PC-3 (cell line): ENCODE results near the gene EHBP1. TPM values are rescaled to one million over a fixed set of nuclear protein-coding genes. Genes with fewer than 3 reads are reported as not detected.

Source experiments
- ATAC-seq: fragments of 200-7000 bp; cut with Tn5 transposase; 2 replicates; pipeline ENCODE4 v1.9.1; 2020; ENCODE audit warnings: mild to moderate bottlenecking, moderate library complexity
- BruUV-seq: library from RNA; stranded (reverse); fragments of 400-500 nt; replicated peaks from 2 replicates; lab custom pipeline; 2021; lab: Mats Ljungman, UMichigan
- CTCF ChIA-PET: fragments of 300-600 bp; sonication (Branson Sonifier 250); formaldehyde crosslinking; loops from one replicate; lab custom pipeline; 2022; ENCODE audit warnings: antibody characterized with exemption; lab: Charles Lee
- POLR2A ChIA-PET: fragments of 300-600 bp; sonication (Branson Sonifier 250); formaldehyde crosslinking; loops from one replicate; lab custom pipeline; 2022; ENCODE audit warnings: antibody characterized with exemption; ENCODE audit not compliant: unreplicated experiment; lab: Charles Lee
- DNase-seq: peaks from one replicate; pipeline ENCODE4 v3.0.0-alpha.2; 2015
- H2AFZ ChIP-seq: fragments of 300-600 bp; sonication (generic); 2 replicates; pipeline ENCODE4 v1.6.0; 2016; ENCODE audit warnings: antibody characterized with exemption, low read length
- H3F3A ChIP-seq: fragments of 300-600 bp; sonication (generic); one replicate; pipeline ENCODE4 v1.6.0; 2017; ENCODE audit warnings: antibody characterized with exemption, low read length, control low read depth, mild to moderate bottlenecking; ENCODE audit not compliant: unreplicated experiment
- H3K27ac ChIP-seq: fragments of 300-600 bp; sonication (generic); 2 replicates; pipeline ENCODE4 v1.5.1; 2016; ENCODE audit warnings: mild to moderate bottlenecking, low read length
- H3K27me3 ChIP-seq: fragments of 300-600 bp; sonication (generic); 2 replicates; pipeline ENCODE4 v1.6.1; 2016; ENCODE audit warnings: low read length, mixed read lengths
- H3K36me3 ChIP-seq: fragments of 300-600 bp; sonication (generic); 2 replicates; pipeline ENCODE4 v1.6.1; 2016; ENCODE audit warnings: low read depth, mixed run types, low read length, mixed read lengths
- H3K4me1 ChIP-seq: fragments of 300-600 bp; sonication (generic); 2 replicates; pipeline ENCODE4 v1.5.1; 2016; ENCODE audit warnings: low read length; ENCODE audit not compliant: insufficient read depth
- H3K4me2 ChIP-seq: fragments of 300-600 bp; sonication (generic); 2 replicates; pipeline ENCODE4 v1.6.0; 2016; ENCODE audit warnings: low read length
- H3K4me3 ChIP-seq: fragments of 300-600 bp; sonication (generic); 2 replicates; pipeline ENCODE4 v1.5.1; 2016; ENCODE audit warnings: mild to moderate bottlenecking, low read length, mixed read lengths
- H3K79me2 ChIP-seq: fragments of 300-600 bp; sonication (generic); 2 replicates; pipeline ENCODE4 v1.6.1; 2017; ENCODE audit warnings: low read length, mixed read lengths
- H3K9ac ChIP-seq: fragments of 300-600 bp; sonication (generic); 2 replicates; pipeline ENCODE4 v1.6.0; 2016; ENCODE audit warnings: mild to moderate bottlenecking, low read length
- H3K9me2 ChIP-seq: fragments of 300-600 bp; sonication (generic); replicated peaks from 2 replicates; pipeline ENCODE4 v1.6.1; 2016; ENCODE audit warnings: mixed run types, low read length, mixed read lengths
- H3K9me3 ChIP-seq: fragments of 300-600 bp; sonication (generic); 2 replicates; pipeline ENCODE4 v1.6.1; 2016; ENCODE audit warnings: low read length, mixed read lengths
- H4K20me1 ChIP-seq: fragments of 300-600 bp; sonication (generic); 2 replicates; pipeline ENCODE4 v1.6.1; 2016; ENCODE audit warnings: low read length, mixed read lengths
- CTCF ChIP-seq: fragments of 300-600 bp; sonication (generic); conservative IDR thresholded peaks from 2 replicates; pipeline ENCODE4 v1.5.1; 2017; ENCODE audit warnings: antibody characterized with exemption, low read depth, mild to moderate bottlenecking, low read length
- EZH2 ChIP-seq: fragments of 300-600 bp; sonication (generic); IDR thresholded peaks from one replicate; pipeline ENCODE4 v1.6.1; 2017; ENCODE audit warnings: antibody characterized with exemption, mild to moderate bottlenecking, low read length; ENCODE audit not compliant: unreplicated experiment
- EZH2phosphoT487 ChIP-seq: fragments of 300-600 bp; sonication (generic); IDR thresholded peaks from 2 replicates; pipeline ENCODE4 v1.6.1; 2018; ENCODE audit warnings: mild to moderate bottlenecking, antibody characterized with exemption, low read length, borderline replicate concordance
- intact Hi-C: fragments of 100-400 bp; cut with micrococcal nuclease; formaldehyde crosslinking; loops from 2 replicates; pipeline ENCODE4 v1.9.0; 2023
- total RNA-seq: library from RNA; depleted of rRNA; stranded (reverse); fragments of >200 nt; gene quantifications from 2 replicates; pipeline ENCODE4 v1.2.3, GENCODE V29; 2014

The EHBP1 gene
- total RNA-seq, 1 experiment from 2014 or later, result 25.7 TPM

- CTCF ChIA-PET, result no interaction called here
Measured at GRCh38 chr2:62661263-62661635, 44.3 kb upstream of the EHBP1 start.

GRCh38 chr2:62662131-62662530 lies 43.4 kb upstream of the EHBP1 start:
- peaks cover 27% of the 10 kb centered on the region for H3K4me1 ChIP-seq
- ChIA-PET POLR2A (no interaction called here), CTCF (no interaction called here)
- no peak for DNase-seq
- BruUV-seq, result no TSS peak
- ATAC-seq, result no peak
- no peaks in the 10 kb centered on the region for H3K27me3 ChIP-seq
- no peaks in the 10 kb centered on the region for H3K9me2 ChIP-seq
- H3K9ac ChIP-seq, result no peak overlapping the region
- H3K4me2 ChIP-seq, result no peak overlapping the region
- H2AFZ ChIP-seq, result no peak overlapping the region
- H3K36me3 ChIP-seq, result no peaks in the 10 kb centered on the region
- no peaks in the 10 kb centered on the region for H3F3A ChIP-seq
- intact Hi-C loops, result no loop called here
- TF ChIP-seq EZH2, result no peak
- TF ChIP-seq EZH2phosphoT487, result no peak
- no peak for TF ChIP-seq CTCF
- H3K27ac ChIP-seq, result no peak overlapping the region
- H3K79me2 ChIP-seq, result no peaks in the 10 kb centered on the region
- H4K20me1 ChIP-seq, result no peaks in the 10 kb centered on the region
- no peak overlapping the region for H3K4me3 ChIP-seq
- H3K9me3 ChIP-seq, result no peaks in the 10 kb centered on the region

More at GRCh38 chr2:62661263-62661635, 44.3 kb upstream of the EHBP1 start:
- H3K4me1 ChIP-seq, result peaks cover 27% of the 10 kb centered on the region
- no peaks in the 10 kb centered on the region for H4K20me1 ChIP-seq
- H3F3A ChIP-seq, result no peaks in the 10 kb centered on the region
- POLR2A ChIA-PET, result interaction anchor here (0.6 kb wide), 1 partner anchor 314 kb away, joined by 5 read pairs; no protein-coding TSS in a partner anchor
- BruUV-seq, result no TSS peak
- ATAC-seq (no peak), DNase-seq (no peak)
- H3K27me3 ChIP-seq, result no peaks in the 10 kb centered on the region
- TF ChIP-seq EZH2, result no peak
- 0 out of 2 replicates have a peak overlapping the region, but pooled peaks have one; percentile 12 for H3K27ac ChIP-seq
- H3K9me2 ChIP-seq, result no peaks in the 10 kb centered on the region
- H3K9me3 ChIP-seq, result no peaks in the 10 kb centered on the region
- intact Hi-C loops, result no loop called here
- H3K4me2 ChIP-seq, result peak overlapping the region; percentile 35
- no peaks in the 10 kb centered on the region for H3K79me2 ChIP-seq
- H2AFZ ChIP-seq, result peak overlapping the region; percentile 58
- H3K36me3 ChIP-seq, result no peaks in the 10 kb centered on the region
- no peak overlapping the region for H3K9ac ChIP-seq
- H3K4me3 ChIP-seq, result no peak overlapping the region

DNA sequence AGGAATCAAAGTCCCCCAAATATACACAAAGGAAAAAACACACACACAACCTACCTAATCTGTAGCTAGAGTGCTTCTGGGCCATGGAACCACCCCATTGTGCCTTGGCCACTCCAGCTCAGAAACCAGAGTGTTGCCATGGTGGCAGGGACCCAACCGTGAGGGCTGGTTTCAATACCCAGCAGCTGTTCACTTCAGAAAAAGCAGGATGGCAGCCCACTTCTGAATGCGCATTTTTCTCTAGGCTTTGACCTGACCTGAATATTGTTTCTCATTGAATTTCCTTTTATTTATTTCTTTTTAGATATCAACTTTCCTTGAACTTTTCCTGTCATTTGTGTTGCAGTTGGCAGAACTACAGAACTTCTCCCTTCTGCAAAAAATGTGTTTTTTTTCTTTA lies 43.0 kb upstream of the EHBP1 start:
- no peaks in the 10 kb centered on the region for H3K9me2 ChIP-seq
- no peaks in the 10 kb centered on the region for H3K36me3 ChIP-seq
- no peak for DNase-seq
- ChIA-PET CTCF (no interaction called here), POLR2A (no interaction called here)
- H3K9me3 ChIP-seq, result no peaks in the 10 kb centered on the region
- H2AFZ ChIP-seq, result no peak overlapping the region
- H3K27me3 ChIP-seq, result no peaks in the 10 kb centered on the region
- no peak overlapping the region for H3K27ac ChIP-seq
- no peaks in the 10 kb centered on the region for H3F3A ChIP-seq
- no peak overlapping the region for H3K9ac ChIP-seq
- no peaks in the 10 kb centered on the region for H3K79me2 ChIP-seq
- no peak overlapping the region for H3K4me3 ChIP-seq
- no peak overlapping the region for H3K4me2 ChIP-seq
- ATAC-seq, result no peak
- TF ChIP-seq EZH2phosphoT487, result no peak
- TF ChIP-seq EZH2, result no peak
- TF ChIP-seq CTCF, result no peak
- no TSS peak for BruUV-seq
- intact Hi-C loops, result no loop called here
- H3K4me1 ChIP-seq, result peaks cover 27% of the 10 kb centered on the region
- no peaks in the 10 kb centered on the region for H4K20me1 ChIP-seq
